IMR-90 (cell line): ENCODE data around the gene LDLRAD4.

Experiments used
- NFE2L2 ChIP-seq: fragments of 150-350 bp; IDR thresholded peaks from 2 replicates; pipeline ENCODE4 v1.6.1; 2016; ENCODE audit warnings: low read depth, mild to moderate bottlenecking, low read length
- POLR2A ChIP-seq: IDR thresholded peaks from 2 replicates; pipeline ENCODE4 v1.6.1; 2012; ENCODE audit warnings: mild to moderate bottlenecking, low read depth, low read length
- RFX5 ChIP-seq: IDR thresholded peaks from 2 replicates; pipeline ENCODE4 v1.8.0; 2012; ENCODE audit warnings: low read depth, mild to moderate bottlenecking, low read length, moderate library complexity
- TF ChIP-seq, protein P1 (sequence below): conservative IDR thresholded peaks from 2 replicates; pipeline ENCODE4 v1.5.1; 2012; ENCODE audit warnings: mild to moderate bottlenecking, low read depth, low read length, improper control_type of control experiment

DNA sequence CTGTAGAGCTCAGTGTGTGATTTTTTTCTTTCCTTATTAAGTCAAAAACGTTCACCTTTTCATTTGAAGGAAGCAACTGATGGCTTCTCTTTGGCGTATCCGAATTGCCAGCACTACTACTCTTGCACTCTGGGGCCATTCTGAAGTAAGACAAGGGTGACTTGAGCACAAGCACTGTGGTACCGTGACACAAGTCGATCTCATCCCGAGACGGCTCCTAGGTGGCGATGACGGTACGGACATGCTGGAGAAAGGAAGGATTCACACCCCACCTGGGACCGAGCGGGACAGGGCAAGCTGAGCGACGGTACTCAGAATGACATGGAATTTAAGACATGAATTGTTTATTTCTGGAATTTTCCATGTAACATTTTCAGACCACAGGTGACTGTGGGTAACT, 36.8 kb upstream of the LDLRAD4 start:
- TF ChIP-seq POLR2A (no peak), RFX5 (no peak), NFE2L2 (no peak)
- TF ChIP-seq, protein P1, sequence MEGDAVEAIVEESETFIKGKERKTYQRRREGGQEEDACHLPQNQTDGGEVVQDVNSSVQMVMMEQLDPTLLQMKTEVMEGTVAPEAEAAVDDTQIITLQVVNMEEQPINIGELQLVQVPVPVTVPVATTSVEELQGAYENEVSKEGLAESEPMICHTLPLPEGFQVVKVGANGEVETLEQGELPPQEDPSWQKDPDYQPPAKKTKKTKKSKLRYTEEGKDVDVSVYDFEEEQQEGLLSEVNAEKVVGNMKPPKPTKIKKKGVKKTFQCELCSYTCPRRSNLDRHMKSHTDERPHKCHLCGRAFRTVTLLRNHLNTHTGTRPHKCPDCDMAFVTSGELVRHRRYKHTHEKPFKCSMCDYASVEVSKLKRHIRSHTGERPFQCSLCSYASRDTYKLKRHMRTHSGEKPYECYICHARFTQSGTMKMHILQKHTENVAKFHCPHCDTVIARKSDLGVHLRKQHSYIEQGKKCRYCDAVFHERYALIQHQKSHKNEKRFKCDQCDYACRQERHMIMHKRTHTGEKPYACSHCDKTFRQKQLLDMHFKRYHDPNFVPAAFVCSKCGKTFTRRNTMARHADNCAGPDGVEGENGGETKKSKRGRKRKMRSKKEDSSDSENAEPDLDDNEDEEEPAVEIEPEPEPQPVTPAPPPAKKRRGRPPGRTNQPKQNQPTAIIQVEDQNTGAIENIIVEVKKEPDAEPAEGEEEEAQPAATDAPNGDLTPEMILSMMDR = no peak
